ENCODE results near the gene MCMBP.

GRCh38 chr10:119908166-119908565, 35.5 kb upstream of the MCMBP start:
- no peak for TF ChIP-seq EZH2phosphoT487 (IDR thresholded peaks at IDR 0.05; ENCODE audit: insufficient read depth, low read depth)
- TF ChIP-seq EZH2 (IDR thresholded peaks at IDR 0.05; ENCODE audit: insufficient read depth, poor library complexity, severe bottlenecking) = no peak
